ENCODE data around the gene LTB. TPM values are rescaled to one million over a fixed set of nuclear protein-coding genes. Genes with fewer than 3 reads are reported as not detected.

Gene LTB, protein sequence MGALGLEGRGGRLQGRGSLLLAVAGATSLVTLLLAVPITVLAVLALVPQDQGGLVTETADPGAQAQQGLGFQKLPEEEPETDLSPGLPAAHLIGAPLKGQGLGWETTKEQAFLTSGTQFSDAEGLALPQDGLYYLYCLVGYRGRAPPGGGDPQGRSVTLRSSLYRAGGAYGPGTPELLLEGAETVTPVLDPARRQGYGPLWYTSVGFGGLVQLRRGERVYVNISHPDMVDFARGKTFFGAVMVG
- total RNA-seq (2014; rRNA removed; shearing (Covaris generic); ENCODE audit: low replicate concordance) = 74.1 and 241 TPM in 2 replicates

GRCh38 chr6:31582230-31582643 is at the start of gene LTB:
Gene LTB, minus strand, starts transcription at chr6:31582424. Its CDS starts 7 bp downstream, at chr6:31582417.
- Histone ChIP-seq H3K4me3 (ENCODE audit: low read length) (peak within 1 kb of the TSS; percentile 93), H4K20me1 (ENCODE audit: insufficient read depth, low read depth, low read length) (peaks cover 3% of the 10 kb centered on the region; the same call in 1 of the 2 replicates), H3K27ac (ENCODE audit: low read length) (peak within 1 kb of the TSS; percentile 95), H3K9me3 (ENCODE audit: low read length) (no peaks in the 10 kb centered on the region), H3K27me3 (ENCODE audit: low read length) (no peaks in the 10 kb centered on the region), H2AFZ (ENCODE audit: low read length) (no peak within 1 kb of the TSS), H3K4me2 (ENCODE audit: low read depth, low read length, poor library complexity, severe bottlenecking) (peak within 1 kb of the TSS; percentile 84), H3K4me1 (ENCODE audit: low read length) (peaks cover 77% of the 10 kb centered on the region), H3K36me3 (ENCODE audit: insufficient read depth, low read length) (peaks cover 5% of the 10 kb centered on the region), H3K9ac (ENCODE audit: low read length) (peak within 1 kb of the TSS; percentile 99), H3K79me2 (ENCODE audit: low read length) (peaks cover 11% of the 10 kb centered on the region), H3K9me2 (replicated peaks; ENCODE audit: insufficient read depth, low read length) (no peaks in the 10 kb centered on the region)
- DNase-seq = peak; percentile 73

GRCh38 chr6:31631681-31632278 is 49.6 kb upstream of the LTB start:
- no peak overlapping the region for H3K9ac ChIP-seq (ENCODE audit: low read length)
- no peak overlapping the region for H2AFZ ChIP-seq (ENCODE audit: low read length)
- H3K4me2 ChIP-seq (ENCODE audit: low read depth, low read length, poor library complexity, severe bottlenecking) = no peak overlapping the region
- no peaks in the 10 kb centered on the region for H3K9me2 ChIP-seq (replicated peaks; ENCODE audit: insufficient read depth, low read length)
- H3K9me3 ChIP-seq (ENCODE audit: low read length) = no peaks in the 10 kb centered on the region
- H3K27me3 ChIP-seq (ENCODE audit: low read length) = no peaks in the 10 kb centered on the region
- H3K4me3 ChIP-seq (ENCODE audit: low read length) = no peak overlapping the region
- DNase-seq = no peak
- H4K20me1 ChIP-seq (ENCODE audit: insufficient read depth, low read depth, low read length) = peaks cover 34% of the 10 kb centered on the region; the same call in 1 of the 2 replicates
- no peaks in the 10 kb centered on the region; the same call in 1 of the 2 replicates for H3K79me2 ChIP-seq (ENCODE audit: low read length)
- H3K36me3 ChIP-seq (ENCODE audit: insufficient read depth, low read length) = peaks cover 72% of the 10 kb centered on the region
- H3K27ac ChIP-seq (ENCODE audit: low read length) = no peak overlapping the region
- H3K4me1 ChIP-seq (ENCODE audit: low read length) = peaks cover 28% of the 10 kb centered on the region

- Histone ChIP-seq H3K79me2 (ENCODE audit: low read length) (no peaks in the 10 kb centered on the region; the same call in 1 of the 2 replicates), H3K27me3 (ENCODE audit: low read length) (no peaks in the 10 kb centered on the region), H3K4me2 (ENCODE audit: low read depth, low read length, poor library complexity, severe bottlenecking) (no peak overlapping the region), H3K9me3 (ENCODE audit: low read length) (no peaks in the 10 kb centered on the region), H2AFZ (ENCODE audit: low read length) (no peak overlapping the region), H3K9me2 (replicated peaks; ENCODE audit: insufficient read depth, low read length) (no peaks in the 10 kb centered on the region), H3K36me3 (ENCODE audit: insufficient read depth, low read length) (peaks cover 73% of the 10 kb centered on the region), H3K4me3 (ENCODE audit: low read length) (no peak overlapping the region), H3K27ac (ENCODE audit: low read length) (no peak overlapping the region), H4K20me1 (ENCODE audit: insufficient read depth, low read depth, low read length) (peaks cover 37% of the 10 kb centered on the region; the same call in 1 of the 2 replicates), H3K4me1 (ENCODE audit: low read length) (peaks cover 22% of the 10 kb centered on the region), H3K9ac (ENCODE audit: low read length) (no peak overlapping the region)
- DNase-seq = no peak
Observed at GRCh38 chr6:31631209-31631608, 49.0 kb upstream of the LTB start.

DNA sequence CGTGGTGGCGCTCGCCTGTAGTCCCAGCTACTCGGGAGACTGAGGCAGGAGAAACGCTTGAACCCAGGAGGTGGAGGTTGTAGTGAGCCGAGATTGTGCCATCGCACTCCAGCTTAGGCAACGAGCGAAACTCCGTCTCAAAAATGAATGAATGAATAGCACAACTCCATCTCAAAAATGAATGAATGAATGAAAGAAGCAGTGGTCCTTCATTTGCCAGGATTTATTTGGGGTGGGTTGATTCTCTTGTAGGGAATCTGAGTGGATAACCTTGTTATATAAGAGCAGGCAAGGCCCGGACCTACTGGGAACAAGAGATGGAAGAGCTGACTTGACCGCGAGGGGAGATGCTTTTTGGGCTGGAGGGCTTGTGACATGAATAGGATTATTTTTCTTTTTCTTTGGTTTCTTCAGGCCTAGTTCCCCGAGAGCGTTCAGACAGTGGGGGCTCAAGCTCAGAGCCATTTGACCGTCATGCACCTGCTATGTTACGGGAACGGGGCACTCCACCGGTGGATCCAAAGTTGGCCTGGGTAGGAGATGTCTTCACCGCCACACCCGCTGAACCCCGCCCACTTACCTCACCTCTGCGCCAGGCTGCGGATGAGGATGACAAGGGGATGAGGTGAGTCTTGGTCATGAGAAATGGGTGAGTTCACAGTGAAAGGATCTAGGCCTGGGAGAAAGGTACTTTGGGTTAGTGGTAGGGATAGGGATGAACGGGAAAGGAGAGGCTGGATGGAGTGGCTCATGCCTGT is 48.1 kb upstream of the LTB start:
- H3K27me3 ChIP-seq (ENCODE audit: low read length) = no peaks in the 10 kb centered on the region
- DNase-seq = no peak
- no peak overlapping the region for H3K4me3 ChIP-seq (ENCODE audit: low read length)
- no peak overlapping the region for H3K9ac ChIP-seq (ENCODE audit: low read length)
- no peak overlapping the region for H3K27ac ChIP-seq (ENCODE audit: low read length)
- H3K36me3 ChIP-seq (ENCODE audit: insufficient read depth, low read length) = peaks cover 73% of the 10 kb centered on the region
- H3K9me2 ChIP-seq (replicated peaks; ENCODE audit: insufficient read depth, low read length) = no peaks in the 10 kb centered on the region
- H3K79me2 ChIP-seq (ENCODE audit: low read length) = peaks cover 7% of the 10 kb centered on the region
- H3K4me2 ChIP-seq (ENCODE audit: low read depth, low read length, poor library complexity, severe bottlenecking) = no peak overlapping the region
- H3K4me1 ChIP-seq (ENCODE audit: low read length) = peaks cover 13% of the 10 kb centered on the region
- no peak overlapping the region for H2AFZ ChIP-seq (ENCODE audit: low read length)
- H3K9me3 ChIP-seq (ENCODE audit: low read length) = no peaks in the 10 kb centered on the region
- H4K20me1 ChIP-seq (ENCODE audit: insufficient read depth, low read depth, low read length) = peaks cover 40% of the 10 kb centered on the region; the same call in 1 of the 2 replicates

GRCh38 chr6:31629014-31629413 is 46.8 kb upstream of the LTB start:
- DNase-seq = no peak
- Histone ChIP-seq H3K9me2 (replicated peaks; ENCODE audit: insufficient read depth, low read length) (no peaks in the 10 kb centered on the region), H3K4me1 (ENCODE audit: low read length) (peaks cover under 1% of the 10 kb centered on the region), H3K79me2 (ENCODE audit: low read length) (peaks cover 12% of the 10 kb centered on the region), H4K20me1 (ENCODE audit: insufficient read depth, low read depth, low read length) (peaks cover 35% of the 10 kb centered on the region; the same call in 1 of the 2 replicates), H3K36me3 (ENCODE audit: insufficient read depth, low read length) (peaks cover 73% of the 10 kb centered on the region), H2AFZ (ENCODE audit: low read length) (no peak overlapping the region), H3K4me2 (ENCODE audit: low read depth, low read length, poor library complexity, severe bottlenecking) (no peak overlapping the region), H3K4me3 (ENCODE audit: low read length) (no peak overlapping the region), H3K9me3 (ENCODE audit: low read length) (no peaks in the 10 kb centered on the region), H3K9ac (ENCODE audit: low read length) (no peak overlapping the region), H3K27ac (ENCODE audit: low read length) (no peak overlapping the region), H3K27me3 (ENCODE audit: low read length) (no peaks in the 10 kb centered on the region)

DNA sequence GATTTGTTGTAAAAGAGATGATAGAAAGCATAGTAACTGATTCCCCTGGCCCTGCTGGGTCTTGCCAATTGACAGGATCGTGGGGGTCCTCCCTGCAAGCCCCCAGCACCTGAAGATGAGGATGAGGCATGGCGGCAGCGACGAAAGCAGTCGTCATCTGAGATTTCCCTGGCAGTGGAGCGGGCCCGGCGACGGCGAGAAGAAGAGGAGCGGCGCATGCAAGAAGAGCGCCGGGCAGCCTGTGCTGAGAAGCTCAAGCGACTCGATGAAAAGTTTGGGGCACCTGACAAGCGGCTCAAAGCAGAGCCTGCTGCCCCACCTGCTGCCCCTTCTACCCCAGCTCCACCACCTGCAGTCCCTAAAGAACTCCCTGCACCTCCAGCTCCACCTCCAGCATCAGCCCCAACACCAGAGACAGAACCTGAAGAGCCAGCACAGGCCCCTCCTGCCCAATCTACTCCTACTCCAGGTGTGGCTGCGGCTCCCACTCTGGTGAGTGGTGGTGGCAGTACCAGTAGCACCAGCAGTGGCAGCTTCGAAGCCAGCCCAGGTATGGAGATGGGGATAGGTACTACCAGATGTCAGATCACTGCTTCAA is 45.6 kb upstream of the LTB start:
- Histone ChIP-seq H3K79me2 (ENCODE audit: low read length) (peaks cover 24% of the 10 kb centered on the region), H3K4me1 (ENCODE audit: low read length) (peaks cover 2% of the 10 kb centered on the region), H3K4me2 (ENCODE audit: low read depth, low read length, poor library complexity, severe bottlenecking) (no peak overlapping the region), H3K9me3 (ENCODE audit: low read length) (no peaks in the 10 kb centered on the region), H3K9me2 (replicated peaks; ENCODE audit: insufficient read depth, low read length) (no peaks in the 10 kb centered on the region), H3K9ac (ENCODE audit: low read length) (no peak overlapping the region), H3K36me3 (ENCODE audit: insufficient read depth, low read length) (peaks cover 77% of the 10 kb centered on the region), H2AFZ (ENCODE audit: low read length) (no peak overlapping the region), H4K20me1 (ENCODE audit: insufficient read depth, low read depth, low read length) (peaks cover 36% of the 10 kb centered on the region), H3K27me3 (ENCODE audit: low read length) (no peaks in the 10 kb centered on the region), H3K27ac (ENCODE audit: low read length) (no peak overlapping the region), H3K4me3 (ENCODE audit: low read length) (no peak overlapping the region)
- no peak for DNase-seq

DNA sequence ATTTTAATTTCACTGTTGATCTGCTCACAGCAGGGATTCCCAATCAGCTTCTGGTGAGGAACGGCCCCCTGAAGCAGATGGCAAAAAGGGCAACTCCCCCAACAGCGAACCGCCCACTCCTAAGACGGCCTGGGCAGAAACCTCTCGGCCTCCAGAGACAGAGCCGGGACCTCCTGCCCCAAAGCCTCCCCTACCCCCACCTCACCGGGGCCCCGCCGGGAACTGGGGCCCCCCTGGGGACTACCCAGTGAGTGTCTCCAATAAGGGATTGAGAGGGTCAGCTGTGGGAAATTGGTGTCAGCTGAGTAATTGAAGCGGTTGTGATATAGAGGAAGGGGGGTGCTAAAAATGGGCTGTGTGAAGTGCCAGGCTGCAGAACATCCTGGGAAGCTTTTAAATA is 44.7 kb upstream of the LTB start:
- H4K20me1 ChIP-seq (ENCODE audit: insufficient read depth, low read depth, low read length) = peaks cover 43% of the 10 kb centered on the region
- no peaks in the 10 kb centered on the region for H3K9me3 ChIP-seq (ENCODE audit: low read length)
- H3K9ac ChIP-seq (ENCODE audit: low read length) = no peak overlapping the region
- no peak overlapping the region for H3K4me2 ChIP-seq (ENCODE audit: low read depth, low read length, poor library complexity, severe bottlenecking)
- H3K27ac ChIP-seq (ENCODE audit: low read length) = no peak overlapping the region
- peaks cover 32% of the 10 kb centered on the region for H3K79me2 ChIP-seq (ENCODE audit: low read length)
- H3K27me3 ChIP-seq (ENCODE audit: low read length) = no peaks in the 10 kb centered on the region
- no peaks in the 10 kb centered on the region for H3K9me2 ChIP-seq (replicated peaks; ENCODE audit: insufficient read depth, low read length)
- no peak overlapping the region for H2AFZ ChIP-seq (ENCODE audit: low read length)
- peaks cover 10% of the 10 kb centered on the region for H3K4me1 ChIP-seq (ENCODE audit: low read length)
- H3K4me3 ChIP-seq (ENCODE audit: low read length) = no peak overlapping the region
- no peak for DNase-seq
- peaks cover 83% of the 10 kb centered on the region for H3K36me3 ChIP-seq (ENCODE audit: insufficient read depth, low read length)

DNA sequence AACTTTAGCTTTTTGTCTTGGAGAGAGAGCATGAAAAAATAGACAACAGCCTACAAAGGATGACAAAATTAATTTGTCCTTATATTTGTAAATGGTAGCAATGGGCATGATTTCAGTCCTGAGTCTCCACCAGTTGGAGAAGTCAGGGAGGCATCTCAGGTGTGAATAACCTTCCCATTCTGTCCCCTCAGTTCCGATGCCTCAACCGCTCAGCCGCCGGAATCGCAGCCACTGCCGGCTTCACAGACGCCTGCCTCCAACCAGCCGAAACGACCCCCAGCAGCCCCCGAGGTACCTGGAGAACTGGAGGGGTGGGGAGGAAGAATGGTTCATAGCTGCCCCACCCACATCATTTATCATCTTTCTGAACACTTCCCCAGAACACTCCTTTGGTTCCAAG is 41.8 kb upstream of the LTB start:
- H3K27me3 ChIP-seq (ENCODE audit: low read length) = no peaks in the 10 kb centered on the region
- no peaks in the 10 kb centered on the region for H3K9me2 ChIP-seq (replicated peaks; ENCODE audit: insufficient read depth, low read length)
- no peaks in the 10 kb centered on the region for H3K9me3 ChIP-seq (ENCODE audit: low read length)
- H3K4me1 ChIP-seq (ENCODE audit: low read length) = peaks cover 21% of the 10 kb centered on the region
- H4K20me1 ChIP-seq (ENCODE audit: insufficient read depth, low read depth, low read length) = peaks cover 40% of the 10 kb centered on the region
- no peak overlapping the region for H3K4me3 ChIP-seq (ENCODE audit: low read length)
- no peak for DNase-seq
- H2AFZ ChIP-seq (ENCODE audit: low read length) = no peak overlapping the region
- H3K36me3 ChIP-seq (ENCODE audit: insufficient read depth, low read length) = peaks cover 69% of the 10 kb centered on the region
- H3K27ac ChIP-seq (ENCODE audit: low read length) = no peak overlapping the region
- no peak overlapping the region for H3K4me2 ChIP-seq (ENCODE audit: low read depth, low read length, poor library complexity, severe bottlenecking)
- peaks cover 46% of the 10 kb centered on the region for H3K79me2 ChIP-seq (ENCODE audit: low read length)
- H3K9ac ChIP-seq (ENCODE audit: low read length) = no peak overlapping the region

Data from Karpas-422 (cell line).